Natural killer cell (primary cell): ENCODE measurements around the gene NT5C. TPM values are rescaled to one million over a fixed set of nuclear protein-coding genes. Genes with fewer than 3 reads are reported as not detected.
"Not testable (repeated sequence)": the region's sequence is repeated elsewhere in the genome, so short reads cannot be mapped to it uniquely, and the experiment has no call there.

Source experiments
- ATAC-seq, 3 donors: fragments of 150-1000 bp in 2 of 3; fragments of 200-7000 bp in 1 of 3; cut with Tn5 transposase; 1 replicate in 1 of 3; 2 replicates in 2 of 3; pipeline ENCODE4 v1.10.0; 2021; ENCODE audit warnings: mild to moderate bottlenecking in 2 of 3, moderate library complexity in 2 of 3
- DNase-seq, 2 donors: peaks; one replicate each; pipeline versions ENCODE4 v3.0.0 to v3.0.0-alpha.2; 2013 to 2021; ENCODE audit warnings: mixed read lengths in 1 of 2
- H3K27ac ChIP-seq: one replicate; pipeline ENCODE4 v1.5.1; 2013; ENCODE audit warnings: mild to moderate bottlenecking, low read length
- H3K27me3 ChIP-seq: one replicate; pipeline ENCODE4 v1.6.1; 2013; ENCODE audit warnings: low read length; ENCODE audit not compliant: control insufficient read depth, insufficient read depth
- H3K36me3 ChIP-seq: one replicate; pipeline ENCODE4 v1.6.1; 2013; ENCODE audit warnings: low read length; ENCODE audit not compliant: control insufficient read depth, insufficient read depth
- H3K4me1 ChIP-seq: one replicate; pipeline ENCODE4 v1.6.1; 2013; ENCODE audit warnings: low read length; ENCODE audit not compliant: control insufficient read depth, insufficient read depth
- H3K4me3 ChIP-seq: one replicate; pipeline ENCODE4 v1.5.1; 2013; ENCODE audit warnings: low read length
- H3K9me3 ChIP-seq: one replicate; pipeline ENCODE4 v1.6.1; 2013; ENCODE audit warnings: low read length; ENCODE audit not compliant: control insufficient read depth, insufficient read depth
- H3K27ac Mint-ChIP-seq, 2 donors: one replicate each; pipeline ENCODE4 v1.8.0; 2022; ENCODE audit warnings: mild to moderate bottlenecking in 2 of 2, mixed read lengths in 2 of 2, moderate library complexity in 1 of 2
- H3K27me3 Mint-ChIP-seq, 2 donors: one replicate each; pipeline ENCODE4 v1.8.0; 2022; ENCODE audit warnings: low read depth in 2 of 2, mixed read lengths in 2 of 2
- H3K36me3 Mint-ChIP-seq: one replicate; pipeline ENCODE4 v1.8.0; 2022; ENCODE audit warnings: mixed read lengths
- H3K4me1 Mint-ChIP-seq, 2 donors: one replicate each; pipeline ENCODE4 v1.8.0; 2022; ENCODE audit warnings: mixed read lengths in 2 of 2
- H3K4me3 Mint-ChIP-seq: one replicate; pipeline ENCODE4 v1.8.0; 2022; ENCODE audit warnings: mild to moderate bottlenecking, moderate library complexity, mixed read lengths
- H3K9me3 Mint-ChIP-seq, 2 donors: one replicate each; pipeline ENCODE4 v1.8.0; 2022; ENCODE audit warnings: mixed read lengths in 2 of 2
- CTCF ChIP-seq: fragments of 200-600 bp; IDR thresholded peaks from one replicate; pipeline ENCODE4 v1.8.0; 2022; ENCODE audit warnings: antibody characterized with exemption
- WGBS: methylation state at CpG from one replicate; pipeline ENCODE4 v1.1.7; 2013; ENCODE audit warnings: missing lambda C conversion rate; ENCODE audit not compliant: insufficient coverage; 5-methylcytosine and 5-hydroxymethylcytosine counted together
- intact Hi-C: fragments of 100-400 bp; cut with micrococcal nuclease; formaldehyde crosslinking; loops from one replicate; pipeline ENCODE4 v1.14.2; 2022
- total RNA-seq, 4 donors: library from RNA; stranded (reverse); fragments of 120-200 nt in 1 of 4; gene quantifications; one replicate each; pipeline versions ENCODE4 v1.2.3 to v1.2.4, GENCODE V29; 2013 to 2022

NT5C gene
- total RNA-seq, 3 donors from 2014 or later (not counting 1 experiment from before 2014, with no cell fraction given): 58.1 to 67.4 (median 61.2) TPM

GRCh38 chr17:75128694-75129505, 2.6 kb downstream of the NT5C start:
- no peak overlapping the region for H3K4me3 ChIP-seq
- no peaks in the 10 kb centered on the region for H3K9me3 Mint-ChIP-seq
- H3K27me3 ChIP-seq: no peaks in the 10 kb centered on the region
- WGBS: 96% methylated on average over 33 of the region's 33 CpGs
- intact Hi-C loops: no loop called here
- no peak overlapping the region for H3K27ac ChIP-seq
- H3K9me3 ChIP-seq: no peaks in the 10 kb centered on the region
- peaks cover 30 to 38% of the 10 kb centered on the region in 2 donors for H3K4me1 Mint-ChIP-seq
- no peaks in the 10 kb centered on the region for H3K36me3 Mint-ChIP-seq
- H3K27ac Mint-ChIP-seq: peak overlapping the region; percentile 53 to 59
- no peaks in the 10 kb centered on the region for H3K27me3 Mint-ChIP-seq
- DNase-seq (no peak), ATAC-seq (no peak)
- no peak for TF ChIP-seq CTCF
- H3K4me3 Mint-ChIP-seq: peak overlapping the region; percentile 89
- peaks cover 44% of the 10 kb centered on the region for H3K4me1 ChIP-seq
- peaks cover 9% of the 10 kb centered on the region for H3K36me3 ChIP-seq

GRCh38 chr17:75127936-75128335, 3.6 kb downstream of the NT5C start:
- ATAC-seq, H3K27me3 ChIP-seq, H3K27me3 Mint-ChIP-seq, H3K36me3 ChIP-seq, DNase-seq, H3K4me3 ChIP-seq, H3K9me3 Mint-ChIP-seq, H3K36me3 Mint-ChIP-seq, H3K9me3 ChIP-seq, H3K27ac ChIP-seq, intact Hi-C loops: not testable (repeated sequence)
- peaks cover 47% of the 10 kb centered on the region for H3K4me1 ChIP-seq
- whole genome bisulfite sequencing: 92% methylated on average over 5 of the region's 5 CpGs
- H3K4me3 Mint-ChIP-seq: peak overlapping the region; percentile 14
- H3K4me1 Mint-ChIP-seq: peaks cover 31 to 42% of the 10 kb centered on the region in 2 donors
- peak overlapping the region in 1 of 2 donors; percentile 29 for H3K27ac Mint-ChIP-seq

- DNase-seq (no peak), ATAC-seq (no peak)
- no peak overlapping the region for H3K27ac Mint-ChIP-seq
- H3K9me3 Mint-ChIP-seq: no peaks in the 10 kb centered on the region
- no peaks in the 10 kb centered on the region for H3K36me3 Mint-ChIP-seq
- H3K4me3 Mint-ChIP-seq: no peak overlapping the region
- peaks cover 9% of the 10 kb centered on the region for H3K36me3 ChIP-seq
- intact Hi-C loops: no loop called here
- peaks cover 31 to 42% of the 10 kb centered on the region in 2 donors for H3K4me1 Mint-ChIP-seq
- peaks cover 43% of the 10 kb centered on the region for H3K4me1 ChIP-seq
- no peaks in the 10 kb centered on the region for H3K9me3 ChIP-seq
- no peak overlapping the region for H3K27ac ChIP-seq
- no peaks in the 10 kb centered on the region for H3K27me3 Mint-ChIP-seq
- no peaks in the 10 kb centered on the region for H3K27me3 ChIP-seq
- TF ChIP-seq CTCF: no peak
- H3K4me3 ChIP-seq: no peak overlapping the region
- WGBS: 84% methylated on average over 7 of the region's 8 CpGs
Measured at GRCh38 chr17:75126954-75127353, 4.6 kb downstream of the NT5C start.

- Mint-ChIP-seq H3K27me3 (no peaks in the 10 kb centered on the region), H3K9me3 (no peaks in the 10 kb centered on the region), H3K36me3 (no peaks in the 10 kb centered on the region), H3K4me3 (no peak overlapping the region), H3K27ac (peak overlapping the region in 1 of 2 donors; percentile 51), H3K4me1 (peaks cover 31 to 38% of the 10 kb centered on the region in 2 donors)
- peaks cover 11% of the 10 kb centered on the region for H3K36me3 ChIP-seq
- peaks cover 39% of the 10 kb centered on the region for H3K4me1 ChIP-seq
- no peaks in the 10 kb centered on the region for H3K9me3 ChIP-seq
- H3K27ac ChIP-seq: no peak overlapping the region
- TF ChIP-seq CTCF: no peak
- DNase-seq: no peak
- intact Hi-C loops: no loop called here
- ATAC-seq: no peak
- WGBS: 31% methylated on average over 3 of the region's 3 CpGs
- H3K4me3 ChIP-seq: no peak overlapping the region
- no peaks in the 10 kb centered on the region for H3K27me3 ChIP-seq
Measured at GRCh38 chr17:75125984-75126383, 5.6 kb downstream of the NT5C start.
